NCI-H187 (cell line): Measurements from ENCODE around the gene MYT1.
"Not testable (repeated sequence)": the region's sequence is repeated elsewhere in the genome, so short reads cannot be mapped to it uniquely, and the experiment has no call there.

Source experiments
- DNase-seq, 2 experiments: peaks; one replicate each; lab custom pipeline; 2025; lab: John Stamatoyannopoulos, UW

Gene MYT1

DNA sequence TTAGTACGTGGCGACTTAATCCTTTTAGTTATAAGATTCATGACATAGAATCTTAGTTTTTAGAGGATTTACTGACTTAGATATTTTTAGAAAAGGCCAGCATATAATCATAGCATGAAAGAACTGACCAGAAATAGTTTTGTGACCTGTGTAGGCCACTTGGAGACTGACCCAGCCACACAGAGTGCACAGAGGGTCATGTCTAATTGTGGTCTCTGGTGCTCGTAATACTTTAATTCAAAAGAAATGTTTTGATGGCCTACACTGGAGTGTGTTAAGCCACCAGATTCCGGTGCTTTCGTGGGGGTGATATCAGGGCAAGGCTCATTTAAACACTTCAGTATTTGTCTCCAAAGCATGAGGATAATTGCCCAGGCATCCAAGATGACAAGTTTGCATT, 102.7 kb downstream of the MYT1 start:
- no peak for DNase-seq

DNA sequence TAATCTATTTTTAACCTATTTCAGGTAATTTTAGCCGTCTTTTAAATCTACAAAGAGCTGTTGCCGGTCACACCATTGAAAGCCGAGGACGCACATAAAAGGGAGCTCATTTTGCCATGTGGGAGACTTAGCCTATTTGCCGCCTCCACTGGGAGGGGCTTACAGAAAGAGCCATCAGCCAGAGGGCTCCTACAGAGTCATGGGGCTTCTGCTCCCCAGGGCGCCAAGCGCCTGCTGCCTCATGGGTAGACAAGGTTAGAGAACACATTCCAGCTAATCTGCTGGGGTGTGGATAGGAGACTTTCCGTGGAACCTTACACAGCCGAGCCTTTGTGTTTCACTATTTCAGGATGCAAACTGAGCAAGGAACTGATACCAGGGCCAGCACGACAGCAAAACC, 103.9 kb downstream of the MYT1 start:
- DNase-seq = no peak

DNA sequence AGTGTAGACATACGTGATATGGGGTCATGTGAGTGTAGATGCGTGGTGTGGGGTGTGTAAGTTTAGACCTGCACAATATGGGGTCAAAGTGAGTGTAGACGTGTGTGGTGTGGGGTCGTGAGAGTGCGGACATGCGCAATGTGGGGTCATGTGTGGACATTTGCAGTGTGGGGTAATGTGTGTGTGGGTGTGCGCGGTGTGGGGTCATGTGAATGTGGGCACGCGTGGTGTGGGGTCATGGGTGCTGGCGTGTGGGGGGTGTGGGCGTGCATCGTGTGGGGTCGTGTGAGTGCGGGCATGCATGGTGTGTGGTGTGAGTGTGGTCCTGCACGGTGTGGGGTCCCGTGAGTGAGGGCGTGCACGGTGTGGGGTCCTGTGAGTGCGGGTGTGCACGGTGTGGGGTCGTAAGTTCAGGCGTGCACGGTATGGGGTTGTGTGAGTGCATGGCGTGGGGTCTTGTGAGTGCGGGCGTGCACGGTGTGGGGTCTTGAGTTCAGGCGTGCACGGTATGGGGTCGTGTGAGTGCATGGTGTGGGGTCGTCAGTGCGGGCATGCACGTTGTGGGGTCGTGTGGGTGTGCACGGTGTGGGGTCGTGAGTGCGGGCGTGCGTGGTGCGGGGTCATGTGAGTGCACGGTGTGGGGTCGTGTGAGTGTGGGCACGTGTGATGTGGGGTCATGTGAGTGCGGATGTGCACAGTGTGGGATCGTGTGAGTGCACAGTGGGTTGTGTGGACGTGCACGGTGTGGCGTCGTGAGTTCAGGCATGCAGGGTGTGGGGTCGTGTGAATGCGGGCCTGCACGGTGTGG, 105.6 kb downstream of the MYT1 start:
- DNase-seq = no peak

DNA sequence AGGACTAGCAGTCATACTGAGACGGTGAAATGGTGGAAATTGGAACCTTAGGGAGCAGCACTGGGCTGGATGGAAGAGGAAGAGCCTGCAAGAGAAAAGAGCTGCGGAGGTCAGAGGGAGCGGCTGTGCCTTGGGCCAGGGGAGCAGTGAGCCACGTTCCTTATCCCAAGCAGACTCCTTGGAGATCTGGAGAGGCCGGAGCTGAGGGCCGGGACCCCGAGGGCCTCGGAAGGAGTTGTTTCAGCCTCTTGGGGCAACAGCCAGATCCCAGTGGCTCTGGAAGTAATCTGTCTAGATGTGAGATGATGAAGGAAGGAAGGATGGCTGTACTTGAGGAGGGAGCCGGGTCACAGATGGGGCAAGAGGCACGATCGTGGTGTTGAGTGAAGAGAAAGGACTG, 107.4 kb downstream of the MYT1 start:
- DNase-seq = peak in 1 of 2 experiments; percentile 21

DNA sequence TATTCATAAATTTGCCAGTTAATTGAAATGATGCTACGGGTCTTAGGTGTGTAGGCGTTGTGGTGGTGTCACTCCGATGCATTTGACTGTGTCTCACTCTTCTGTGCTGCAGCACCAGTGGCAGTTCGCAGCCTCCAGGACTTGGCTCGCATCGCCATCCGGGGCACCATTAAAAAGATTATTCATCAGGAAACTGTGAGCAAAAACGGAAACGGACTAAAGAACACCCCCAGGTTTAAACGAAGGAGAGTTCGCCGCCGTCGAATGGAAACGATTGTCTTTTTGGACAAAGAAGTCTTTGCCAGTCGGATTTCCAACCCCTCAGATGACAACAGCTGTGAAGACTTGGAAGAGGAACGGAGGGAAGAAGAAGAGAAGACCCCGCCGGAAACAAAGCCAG, 108.9 kb downstream of the MYT1 start:
- DNase-seq = no peak

DNA sequence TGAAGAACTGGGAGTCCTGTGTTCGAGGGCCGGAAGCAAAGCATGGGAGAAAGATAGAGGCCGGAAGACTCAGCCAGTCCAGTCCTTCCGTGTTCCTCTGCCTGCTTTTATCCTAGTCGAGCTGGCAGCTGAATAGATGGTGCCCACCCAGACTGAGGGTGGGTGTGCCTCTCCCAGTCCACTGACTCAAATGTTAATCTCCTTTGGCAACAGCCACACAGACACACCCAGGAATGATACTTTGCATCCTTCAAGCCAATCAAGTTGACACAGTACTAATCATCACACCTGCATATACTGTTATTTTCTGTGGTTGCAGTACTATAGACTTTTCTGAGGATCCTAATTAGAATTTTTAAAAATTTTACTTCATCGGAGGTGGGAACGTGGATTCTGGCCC, 112.6 kb downstream of the MYT1 start:
- DNase-seq = no peak

DNA sequence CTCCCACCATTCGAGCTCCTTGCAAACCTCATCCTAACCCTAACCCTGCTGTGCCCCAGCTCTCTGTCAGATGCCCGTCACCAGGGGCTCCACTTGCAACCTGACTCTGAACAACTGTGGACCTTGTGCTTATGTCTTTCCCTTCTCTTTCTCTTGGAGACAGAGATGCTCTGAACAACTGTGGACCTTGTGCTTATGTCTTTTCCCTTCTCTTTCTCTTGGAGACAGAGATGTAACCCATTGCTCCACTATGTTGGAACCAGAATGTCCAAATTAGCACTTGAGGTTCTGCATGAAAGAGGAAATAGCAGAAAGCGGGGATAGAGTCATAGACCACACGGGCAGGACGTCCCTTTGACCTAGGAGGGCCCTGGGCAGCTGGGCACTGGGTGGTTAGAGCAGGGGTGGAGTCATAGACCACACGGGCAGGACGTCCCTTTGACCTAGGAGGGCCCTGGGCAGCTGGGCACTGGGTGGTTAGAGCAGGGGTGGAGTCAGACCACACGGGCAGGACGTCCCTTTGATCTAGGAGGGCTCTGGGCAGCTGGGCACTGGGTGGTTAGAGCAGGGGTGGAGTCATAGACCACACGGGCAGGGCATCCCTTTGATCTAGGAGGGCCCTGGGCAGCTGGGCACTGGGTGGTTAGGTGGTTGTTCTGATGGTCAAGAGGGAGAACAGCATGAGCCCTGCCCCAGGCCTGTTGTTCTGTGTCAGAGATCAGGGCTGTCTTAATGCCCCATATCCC, 113.5 kb downstream of the MYT1 start:
- DNase-seq = no peak

DNA sequence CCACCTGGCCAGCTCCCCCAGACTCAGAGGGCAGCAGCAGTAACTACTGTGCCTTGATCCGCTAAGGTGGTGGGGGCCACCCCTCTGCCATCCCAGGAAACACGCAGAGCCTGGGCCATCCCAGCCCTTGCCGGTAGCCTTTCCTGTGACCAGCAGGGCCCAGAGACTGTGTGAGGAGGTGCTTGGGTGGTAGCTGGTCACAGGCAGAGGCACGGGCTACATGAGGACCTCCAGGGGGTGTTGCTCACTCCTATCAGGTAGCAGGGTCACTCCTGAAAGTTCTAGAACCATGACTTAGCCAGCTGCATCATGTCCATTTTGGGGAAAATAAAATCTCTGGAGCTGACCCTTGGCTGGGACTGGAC, 114.0 kb downstream of the MYT1 start:
- no peak for DNase-seq

DNA sequence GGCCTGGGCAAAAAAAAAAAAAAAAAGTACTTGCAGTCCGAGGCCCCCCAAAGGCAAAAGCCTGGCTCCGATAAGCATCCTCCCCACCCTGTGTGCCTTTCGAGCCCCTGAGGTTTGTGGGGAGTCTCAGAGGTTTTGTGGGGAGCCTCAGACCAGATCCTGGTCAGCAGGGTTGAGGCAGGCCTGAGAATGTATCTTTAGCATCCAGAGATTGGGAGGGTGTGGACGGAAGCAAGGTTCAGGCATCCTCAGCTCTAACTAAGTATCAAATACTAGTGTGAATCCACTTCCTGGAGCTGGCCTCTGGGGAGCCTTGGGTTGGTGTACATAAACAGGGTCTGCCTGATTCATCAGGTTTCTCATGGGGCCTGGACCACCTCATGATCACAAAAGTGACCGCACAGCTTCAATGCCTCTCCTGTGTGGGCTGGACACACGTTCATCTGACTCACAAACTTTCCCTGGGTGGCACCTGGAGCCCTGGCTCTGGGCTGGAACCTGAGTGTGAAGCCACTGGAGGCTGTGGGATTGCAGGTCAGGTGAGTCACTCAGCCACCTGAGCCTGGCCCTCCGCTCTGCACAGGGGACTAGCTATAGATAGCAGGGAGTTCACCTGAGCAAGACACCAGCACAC, 115.7 kb downstream of the MYT1 start:
- no peak for DNase-seq

DNA sequence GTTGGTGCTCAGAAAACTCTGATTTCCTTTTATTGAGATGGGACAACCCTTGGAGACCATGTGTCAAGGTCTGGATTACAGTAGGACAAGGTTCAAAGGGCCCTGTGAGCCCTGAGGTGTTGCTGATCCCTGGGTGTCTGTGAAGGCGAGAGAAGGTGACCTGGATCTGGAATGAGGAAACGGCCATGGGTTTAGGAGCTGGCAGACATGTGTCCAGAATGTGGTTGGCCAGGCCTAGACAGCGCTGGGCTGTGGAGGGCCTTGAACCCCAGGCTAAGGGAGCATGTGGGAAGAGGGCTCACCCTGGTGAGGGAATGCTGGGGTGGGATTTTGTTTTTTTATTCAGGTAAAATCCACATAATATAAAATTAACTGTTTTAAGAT, 116.2 kb downstream of the MYT1 start:
- DNase-seq = no peak

DNA sequence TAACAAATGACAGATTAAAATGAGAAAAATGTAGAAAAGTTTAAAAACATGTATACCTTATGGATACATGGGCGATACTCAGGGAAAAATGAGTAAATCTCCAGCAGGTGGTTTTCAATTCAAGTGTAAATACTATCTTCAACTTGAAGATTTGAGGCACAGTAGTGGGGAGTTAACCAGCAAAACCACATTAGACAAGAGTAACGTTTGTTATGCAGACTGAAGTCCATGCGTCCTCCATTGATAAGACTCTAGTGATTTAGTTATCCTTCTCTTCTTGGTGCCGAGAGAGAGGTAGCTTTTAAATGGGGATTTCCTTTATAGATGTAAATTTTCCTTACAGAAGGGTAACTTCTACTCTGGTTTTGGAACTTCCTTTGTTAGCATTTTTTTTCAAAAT, 119.4 kb downstream of the MYT1 start:
- DNase-seq = no peak

DNA sequence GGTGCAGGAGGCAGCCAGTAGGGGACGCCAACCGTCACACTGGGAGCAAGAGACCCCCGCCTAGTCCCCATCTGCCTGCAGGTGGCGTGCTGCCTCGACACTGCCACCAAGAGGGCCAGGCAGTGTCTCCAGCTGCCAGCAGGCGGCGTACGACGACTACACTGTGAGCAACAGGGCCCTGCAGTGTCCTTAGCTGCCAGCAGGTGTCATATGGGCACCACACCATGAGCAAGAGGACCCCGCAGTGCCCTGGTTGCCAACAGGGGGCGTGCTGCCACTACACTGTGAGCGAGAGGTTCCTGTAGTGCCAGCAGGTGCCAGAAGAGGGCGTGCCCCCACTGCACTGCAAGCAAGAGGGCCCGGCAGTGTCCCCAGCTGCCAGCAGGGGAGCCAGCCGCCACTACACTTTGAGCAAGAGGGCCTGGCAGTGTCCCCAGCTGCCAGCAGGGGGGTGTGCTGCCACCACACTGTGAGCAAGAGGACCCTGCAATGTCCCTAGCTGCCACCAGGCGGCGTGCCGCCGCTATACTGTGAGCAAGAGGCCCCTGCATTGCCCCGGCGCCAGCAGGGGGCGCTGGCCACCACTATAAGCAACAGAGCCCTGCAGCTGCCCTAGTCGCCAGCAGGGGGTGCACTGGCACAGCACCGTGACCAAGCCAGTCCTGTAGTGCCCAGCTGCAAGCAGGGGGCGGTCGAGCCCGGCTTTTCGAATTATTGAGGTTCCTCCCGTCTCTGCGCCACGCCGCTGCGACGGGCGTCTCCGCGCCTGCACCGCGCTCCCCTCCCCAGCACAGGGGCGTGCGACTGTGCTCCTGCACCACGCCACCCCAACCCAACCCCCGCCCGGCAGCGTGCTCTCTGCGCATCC, 121.6 kb downstream of the MYT1 start:
- DNase-seq = not testable (repeated sequence)

DNA sequence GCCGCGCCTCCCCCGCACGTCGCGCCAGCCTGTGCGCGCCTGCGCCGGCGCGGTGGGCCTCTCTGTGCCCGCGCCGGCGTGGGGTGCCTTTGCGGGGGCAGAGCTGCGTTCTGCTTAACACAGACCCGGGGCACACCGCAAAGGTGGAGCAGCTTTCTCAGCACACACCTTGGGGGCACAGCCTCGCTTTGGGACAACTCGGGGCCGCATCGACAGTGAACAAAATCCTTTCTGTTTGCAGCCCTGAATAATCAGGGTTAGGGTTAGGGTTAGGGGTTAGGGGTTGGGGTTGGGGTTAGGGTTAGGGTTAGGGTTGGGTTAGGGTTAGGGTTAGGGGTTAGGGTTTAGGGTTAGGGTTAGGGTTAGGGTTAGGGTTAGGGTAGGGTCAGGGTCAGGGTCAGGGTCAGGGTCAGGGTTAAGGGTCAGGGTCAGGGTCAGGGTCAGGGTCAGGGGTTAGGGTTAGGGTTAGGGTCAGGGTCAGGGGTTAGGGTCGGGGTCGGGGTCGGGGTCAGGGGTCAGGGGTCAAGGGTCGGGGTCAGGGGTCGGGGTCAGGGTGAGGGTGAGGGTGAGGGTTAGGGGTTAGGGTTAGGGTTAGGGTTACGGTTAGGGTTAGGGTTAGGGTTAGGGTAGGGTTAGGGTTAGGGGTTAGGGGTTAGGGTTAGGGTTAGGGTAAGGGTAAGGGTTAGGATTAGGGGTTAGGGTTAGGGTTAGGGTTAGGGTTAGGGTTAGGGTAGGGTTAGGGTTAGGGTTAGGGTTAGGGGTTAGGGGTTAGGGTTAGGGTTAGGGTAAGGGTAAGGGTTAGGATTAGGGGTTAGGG, 122.4 kb downstream of the MYT1 start:
- DNase-seq = not testable (repeated sequence)

DNA sequence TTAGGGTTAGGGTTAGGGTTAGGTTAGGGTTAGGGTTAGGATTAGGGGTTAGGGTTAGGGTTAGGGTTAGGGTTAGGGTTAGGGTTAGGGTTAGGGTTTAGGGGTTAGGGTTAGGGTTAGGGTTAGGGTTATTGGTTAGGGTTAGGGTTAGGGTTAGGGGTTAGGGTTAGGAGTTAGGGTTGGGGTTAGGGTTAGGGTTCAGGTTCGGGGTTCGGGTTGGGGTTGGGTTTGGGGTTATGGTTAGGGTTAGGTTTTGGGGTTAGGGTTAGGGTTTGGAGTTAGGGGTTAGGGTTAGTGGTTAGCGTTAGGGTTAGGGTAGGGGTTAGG, 123.0 kb downstream of the MYT1 start:
- DNase-seq = not testable (repeated sequence)
